Measurements from ENCODE around the gene SPATA20. TPM values are rescaled to one million over a fixed set of nuclear protein-coding genes. Genes with fewer than 3 reads are reported as not detected.

SPATA20 gene
- total RNA-seq, 1 experiment from 2014 or later = 149 TPM

- Histone ChIP-seq H3K9me3 (peaks cover 3% of the 10 kb centered on the region; the same call in 1 of the 2 replicates), H3K4me1 (peaks cover 9% of the 10 kb centered on the region), H3K36me3 (ENCODE audit: control insufficient read depth, insufficient read depth, low read length) (no peaks in the 10 kb centered on the region), H3K27me3 (replicated peaks; ENCODE audit: control insufficient read depth, insufficient read depth, low read length) (no peaks in the 10 kb centered on the region), H3K4me3 (ENCODE audit: low read depth, low read length) (no peak overlapping the region)
- intact Hi-C loops (cut with micrococcal nuclease; ENCODE audit: unreplicated experiment) = no loop called here
- TF ChIP-seq CTCF (IDR thresholded peaks at IDR 0.05; ENCODE audit: insufficient read depth in 1 of 2, low read depth in 1 of 2, low read length in 1 of 2, severe bottlenecking in 1 of 2, unreplicated experiment in 1 of 2) = no peak
- no peak for DNase-seq
- BruUV-seq (replicated peaks) = no TSS peak
- Mint-ChIP-seq H3K4me3 (ENCODE audit: unreplicated experiment) (no peak overlapping the region), H3K36me3 (ENCODE audit: insufficient read depth, unreplicated experiment) (no peaks in the 10 kb centered on the region), H3K27me3 (ENCODE audit: insufficient read depth, unreplicated experiment) (no peaks in the 10 kb centered on the region), H3K9me3 (ENCODE audit: unreplicated experiment) (no peaks in the 10 kb centered on the region), H3K4me1 (ENCODE audit: low read depth, unreplicated experiment) (peaks cover 7% of the 10 kb centered on the region), H3K27ac (ENCODE audit: unreplicated experiment) (no peak overlapping the region)
- ChIA-PET CTCF (interaction anchor here (0.7 to 1.2 kb wide), 4 partner anchors 35 to 99 kb away, joined by 3 to 4 read pairs (median 3); no protein-coding TSS in a partner anchor), POLR2A (no interaction called here)
Observed at GRCh38 chr17:50585891-50586290, 38.9 kb downstream of the SPATA20 start.

- peaks cover 9% of the 10 kb centered on the region for H3K4me1 ChIP-seq
- H3K36me3 ChIP-seq (ENCODE audit: control insufficient read depth, insufficient read depth, low read length) = no peaks in the 10 kb centered on the region
- Mint-ChIP-seq H3K9me3 (ENCODE audit: unreplicated experiment) (no peaks in the 10 kb centered on the region), H3K36me3 (ENCODE audit: insufficient read depth, unreplicated experiment) (no peaks in the 10 kb centered on the region), H3K27ac (ENCODE audit: unreplicated experiment) (no peak overlapping the region), H3K4me3 (ENCODE audit: unreplicated experiment) (no peak overlapping the region), H3K27me3 (ENCODE audit: insufficient read depth, unreplicated experiment) (no peaks in the 10 kb centered on the region), H3K4me1 (ENCODE audit: low read depth, unreplicated experiment) (peaks cover 7% of the 10 kb centered on the region)
- no TSS peak for BruUV-seq (replicated peaks)
- H3K27me3 ChIP-seq (replicated peaks; ENCODE audit: control insufficient read depth, insufficient read depth, low read length) = no peaks in the 10 kb centered on the region
- intact Hi-C loops (cut with micrococcal nuclease; ENCODE audit: unreplicated experiment) = no loop called here
- TF ChIP-seq CTCF (IDR thresholded peaks at IDR 0.05; ENCODE audit: insufficient read depth in 1 of 2, low read depth in 1 of 2, low read length in 1 of 2, severe bottlenecking in 1 of 2, unreplicated experiment in 1 of 2) = no peak
- POLR2A ChIA-PET = no interaction called here
- no peak overlapping the region for H3K4me3 ChIP-seq (ENCODE audit: low read depth, low read length)
- CTCF ChIA-PET = interaction anchor here (0.5 to 1.2 kb wide), 6 partner anchors 33 to 98 kb away, joined by 3 to 6 read pairs (median 3); no protein-coding TSS in a partner anchor
- H3K9me3 ChIP-seq = peaks cover 3% of the 10 kb centered on the region; the same call in 1 of the 2 replicates
- no peak for DNase-seq
Observed at GRCh38 chr17:50586421-50587247, 39.7 kb downstream of the SPATA20 start.

GRCh38 chr17:50587571-50587970 lies 40.6 kb downstream of the SPATA20 start:
- intact Hi-C loops (cut with micrococcal nuclease; ENCODE audit: unreplicated experiment) = no loop called here
- peaks cover 7% of the 10 kb centered on the region for H3K4me1 Mint-ChIP-seq (ENCODE audit: low read depth, unreplicated experiment)
- peaks cover 9% of the 10 kb centered on the region for H3K4me1 ChIP-seq
- no peaks in the 10 kb centered on the region for H3K27me3 ChIP-seq (replicated peaks; ENCODE audit: control insufficient read depth, insufficient read depth, low read length)
- POLR2A ChIA-PET = no interaction called here
- TF ChIP-seq CTCF (IDR thresholded peaks at IDR 0.05; ENCODE audit: insufficient read depth in 1 of 2, low read depth in 1 of 2, low read length in 1 of 2, severe bottlenecking in 1 of 2, unreplicated experiment in 1 of 2) = no peak
- BruUV-seq (replicated peaks) = no TSS peak
- H3K27ac Mint-ChIP-seq (ENCODE audit: unreplicated experiment) = no peak overlapping the region
- H3K9me3 ChIP-seq = no peaks in the 10 kb centered on the region
- no peak overlapping the region for H3K4me3 ChIP-seq (ENCODE audit: low read depth, low read length)
- CTCF ChIA-PET = interaction anchor here (0.9 kb wide), 1 partner anchor 38 kb away, joined by 3 read pairs; no protein-coding TSS in a partner anchor
- no peaks in the 10 kb centered on the region for H3K27me3 Mint-ChIP-seq (ENCODE audit: insufficient read depth, unreplicated experiment)
- H3K36me3 ChIP-seq (ENCODE audit: control insufficient read depth, insufficient read depth, low read length) = no peaks in the 10 kb centered on the region
- no peak for DNase-seq
- H3K4me3 Mint-ChIP-seq (ENCODE audit: unreplicated experiment) = no peak overlapping the region
- H3K36me3 Mint-ChIP-seq (ENCODE audit: insufficient read depth, unreplicated experiment) = no peaks in the 10 kb centered on the region
- no peaks in the 10 kb centered on the region for H3K9me3 Mint-ChIP-seq (ENCODE audit: unreplicated experiment)
